ENCODE results near the gene PCYT2.

DNA sequence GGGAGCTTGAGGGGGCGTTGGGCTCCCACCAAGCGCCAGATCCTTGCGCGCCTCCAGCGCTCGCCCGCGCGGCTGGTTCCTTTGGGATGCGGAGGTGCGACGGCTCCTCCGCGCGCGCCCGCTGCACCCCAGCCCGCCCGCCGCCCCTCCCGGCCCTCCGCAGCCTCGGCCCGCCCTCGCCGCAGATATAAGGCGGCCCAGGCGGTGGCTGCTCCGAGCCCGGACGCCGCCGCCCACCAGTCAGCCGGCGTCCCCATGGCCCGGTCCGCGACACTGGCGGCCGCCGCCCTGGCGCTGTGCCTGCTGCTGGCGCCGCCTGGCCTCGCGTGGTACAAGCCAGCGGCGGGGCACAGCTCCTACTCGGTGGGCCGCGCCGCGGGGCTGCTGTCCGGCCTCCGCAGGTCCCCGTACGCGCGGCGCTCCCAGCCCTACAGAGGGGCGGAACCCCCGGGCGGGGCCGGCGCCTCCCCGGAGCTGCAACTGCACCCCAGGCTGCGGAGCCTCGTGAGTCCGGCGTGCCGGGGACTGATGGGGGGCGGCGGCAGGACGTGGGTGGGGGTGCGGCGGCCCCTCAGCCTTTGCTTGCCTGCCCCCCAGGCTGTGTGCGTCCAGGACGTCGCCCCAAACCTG lies 9.1 kb downstream of the PCYT2 start, which contains the start of gene NPB:
- TF ChIP-seq, protein P1, sequence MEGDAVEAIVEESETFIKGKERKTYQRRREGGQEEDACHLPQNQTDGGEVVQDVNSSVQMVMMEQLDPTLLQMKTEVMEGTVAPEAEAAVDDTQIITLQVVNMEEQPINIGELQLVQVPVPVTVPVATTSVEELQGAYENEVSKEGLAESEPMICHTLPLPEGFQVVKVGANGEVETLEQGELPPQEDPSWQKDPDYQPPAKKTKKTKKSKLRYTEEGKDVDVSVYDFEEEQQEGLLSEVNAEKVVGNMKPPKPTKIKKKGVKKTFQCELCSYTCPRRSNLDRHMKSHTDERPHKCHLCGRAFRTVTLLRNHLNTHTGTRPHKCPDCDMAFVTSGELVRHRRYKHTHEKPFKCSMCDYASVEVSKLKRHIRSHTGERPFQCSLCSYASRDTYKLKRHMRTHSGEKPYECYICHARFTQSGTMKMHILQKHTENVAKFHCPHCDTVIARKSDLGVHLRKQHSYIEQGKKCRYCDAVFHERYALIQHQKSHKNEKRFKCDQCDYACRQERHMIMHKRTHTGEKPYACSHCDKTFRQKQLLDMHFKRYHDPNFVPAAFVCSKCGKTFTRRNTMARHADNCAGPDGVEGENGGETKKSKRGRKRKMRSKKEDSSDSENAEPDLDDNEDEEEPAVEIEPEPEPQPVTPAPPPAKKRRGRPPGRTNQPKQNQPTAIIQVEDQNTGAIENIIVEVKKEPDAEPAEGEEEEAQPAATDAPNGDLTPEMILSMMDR (IDR thresholded peaks at IDR 0.05) = no peak
- TF ChIP-seq ESRRA (CRISPR knock-in tag; IDR thresholded peaks at IDR 0.05; ENCODE audit: borderline replicate concordance) = no peak
- TF ChIP-seq, protein P2, sequence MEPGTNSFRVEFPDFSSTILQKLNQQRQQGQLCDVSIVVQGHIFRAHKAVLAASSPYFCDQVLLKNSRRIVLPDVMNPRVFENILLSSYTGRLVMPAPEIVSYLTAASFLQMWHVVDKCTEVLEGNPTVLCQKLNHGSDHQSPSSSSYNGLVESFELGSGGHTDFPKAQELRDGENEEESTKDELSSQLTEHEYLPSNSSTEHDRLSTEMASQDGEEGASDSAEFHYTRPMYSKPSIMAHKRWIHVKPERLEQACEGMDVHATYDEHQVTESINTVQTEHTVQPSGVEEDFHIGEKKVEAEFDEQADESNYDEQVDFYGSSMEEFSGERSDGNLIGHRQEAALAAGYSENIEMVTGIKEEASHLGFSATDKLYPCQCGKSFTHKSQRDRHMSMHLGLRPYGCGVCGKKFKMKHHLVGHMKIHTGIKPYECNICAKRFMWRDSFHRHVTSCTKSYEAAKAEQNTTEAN (CRISPR knock-in tag; IDR thresholded peaks at IDR 0.05) = no peak
- TF ChIP-seq ZNF232 (CRISPR knock-in tag; IDR thresholded peaks at IDR 0.05) = no peak
- TF ChIP-seq ZNF396 (CRISPR knock-in tag; IDR thresholded peaks at IDR 0.05; ENCODE audit: borderline replicate concordance) = no peak
- no peak for TF ChIP-seq KAT7 (CRISPR knock-in tag; IDR thresholded peaks at IDR 0.05; ENCODE audit: borderline replicate concordance)
- no peak for TF ChIP-seq ZNF317 (CRISPR knock-in tag; IDR thresholded peaks at IDR 0.05; ENCODE audit: borderline replicate concordance, low read depth)
- TF ChIP-seq RELA (CRISPR knock-in tag; IDR thresholded peaks at IDR 0.05; ENCODE audit: borderline replicate concordance) = no peak
- TF ChIP-seq JUN (CRISPR knock-in tag; IDR thresholded peaks at IDR 0.05) = no peak
- TF ChIP-seq, protein P3, sequence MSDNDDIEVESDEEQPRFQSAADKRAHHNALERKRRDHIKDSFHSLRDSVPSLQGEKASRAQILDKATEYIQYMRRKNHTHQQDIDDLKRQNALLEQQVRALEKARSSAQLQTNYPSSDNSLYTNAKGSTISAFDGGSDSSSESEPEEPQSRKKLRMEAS (CRISPR knock-in tag; IDR thresholded peaks at IDR 0.05) = peak; percentile 57; the same call in 1 of the 2 replicates
- TF ChIP-seq, protein P4, sequence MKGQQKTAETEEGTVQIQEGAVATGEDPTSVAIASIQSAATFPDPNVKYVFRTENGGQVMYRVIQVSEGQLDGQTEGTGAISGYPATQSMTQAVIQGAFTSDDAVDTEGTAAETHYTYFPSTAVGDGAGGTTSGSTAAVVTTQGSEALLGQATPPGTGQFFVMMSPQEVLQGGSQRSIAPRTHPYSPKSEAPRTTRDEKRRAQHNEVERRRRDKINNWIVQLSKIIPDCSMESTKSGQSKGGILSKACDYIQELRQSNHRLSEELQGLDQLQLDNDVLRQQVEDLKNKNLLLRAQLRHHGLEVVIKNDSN (CRISPR knock-in tag; IDR thresholded peaks at IDR 0.05) = no peak
- TF ChIP-seq SMAD3 (CRISPR knock-in tag; IDR thresholded peaks at IDR 0.05; ENCODE audit: borderline replicate concordance) = no peak
